ENCODE data around the gene PRR12.
"Not testable (repeated sequence)": the region's sequence is repeated elsewhere in the genome, so short reads cannot be mapped to it uniquely, and the experiment has no call there.

The PRR12 gene

GRCh38 chr19:49593233-49594113 lies 2.5 kb downstream of the PRR12 start:
- DNase-seq = peak; percentile 68 to 72

GRCh38 chr19:49594157-49594992 lies 3.4 kb downstream of the PRR12 start:
- no peak for DNase-seq

GRCh38 chr19:49594993-49595818 lies 4.2 kb downstream of the PRR12 start:
- no peak for DNase-seq

- DNase-seq = no peak
These were observed 4.9 kb downstream of the PRR12 start for GRCh38 chr19:49595819-49596404.

- DNase-seq = no peak
These were observed 5.4 kb downstream of the PRR12 start for GRCh38 chr19:49596407-49596806.

GRCh38 chr19:49596954-49597702 lies 6.1 kb downstream of the PRR12 start:
- DNase-seq = no peak

GRCh38 chr19:49597703-49597974 lies 6.7 kb downstream of the PRR12 start:
- no peak for DNase-seq

GRCh38 chr19:49599378-49600295 lies 8.7 kb downstream of the PRR12 start:
- DNase-seq = no peak

GRCh38 chr19:49601482-49602038 lies 10.6 kb downstream of the PRR12 start:
- DNase-seq = no peak

- DNase-seq = no peak
These were observed 11.8 kb downstream of the PRR12 start for GRCh38 chr19:49602806-49603205.

- DNase-seq = no peak
These were observed 14.6 kb downstream of the PRR12 start for GRCh38 chr19:49605605-49606004.

- no peak for DNase-seq
These were observed 18.6 kb downstream of the PRR12 start for GRCh38 chr19:49609499-49610092.

- no peak for DNase-seq
These were observed 22.4 kb downstream of the PRR12 start for GRCh38 chr19:49613374-49613773.

GRCh38 chr19:49614096-49614833 lies 23.3 kb downstream of the PRR12 start:
- no peak for DNase-seq

- no peak for DNase-seq
These were observed 24.9 kb downstream of the PRR12 start for GRCh38 chr19:49615861-49616260.

GRCh38 chr19:49616532-49616931 lies 25.6 kb downstream of the PRR12 start:
- DNase-seq = no peak

GRCh38 chr19:49616945-49617344 lies 26.0 kb downstream of the PRR12 start:
- no peak for DNase-seq

- DNase-seq = not testable (repeated sequence)
These were observed 26.9 kb downstream of the PRR12 start for GRCh38 chr19:49617860-49618259.

All from NCI-H1930 (cell line).